Measurements from ENCODE around the gene ZBP1.

GRCh38 chr20:57659517-57660180 is 39.4 kb upstream of the ZBP1 start:
- TF ChIP-seq REST (IDR thresholded peaks at IDR 0.05; ENCODE audit: low read depth) (no peak), CREB1 (IDR thresholded peaks at IDR 0.05; ENCODE audit: low read depth) (no peak), YY1 (IDR thresholded peaks at IDR 0.05; ENCODE audit: low read depth) (no peak), MAX (IDR thresholded peaks at IDR 0.05) (no peak), USF1 (IDR thresholded peaks at IDR 0.05) (no peak), EP300 (IDR thresholded peaks at IDR 0.05; ENCODE audit: borderline replicate concordance) (no peak), TAF1 (IDR thresholded peaks at IDR 0.05; ENCODE audit: low read depth) (no peak), RAD21 (IDR thresholded peaks at IDR 0.05; ENCODE audit: low read depth) (no peak), CEBPB (IDR thresholded peaks at IDR 0.05) (no peak), EGR1 (IDR thresholded peaks at IDR 0.05) (no peak), NFIC (IDR thresholded peaks at IDR 0.05) (no peak), TEAD4 (IDR thresholded peaks at IDR 0.05) (no peak), TCF12 (IDR thresholded peaks at IDR 0.05; ENCODE audit: low read depth) (no peak), FOXM1 (IDR thresholded peaks at IDR 0.05; ENCODE audit: borderline replicate concordance, low read depth) (no peak)
